ENCODE measurements around the gene CARF. TPM values are rescaled to one million over a fixed set of nuclear protein-coding genes. Genes with fewer than 3 reads are reported as not detected.

Gene CARF
- total and polyA plus RNA-seq, 2 donors (not counting 1 experiment from before 2014, with no cell fraction given) = 11.3 to 27.5 TPM

GRCh38 chr2:203030991-203031390 is 118.9 kb downstream of the CARF start:
- no peak overlapping the region for H2AFZ ChIP-seq (ENCODE audit: insufficient read depth, low read depth, low read length, poor library complexity, severe bottlenecking)
- no peaks in the 10 kb centered on the region for H3K4me1 ChIP-seq (ENCODE audit: control insufficient read depth in 2 of 2, insufficient read depth in 2 of 2, low read length in 2 of 2)
- intact Hi-C loops (cut with micrococcal nuclease) = loop anchor here (10.0 kb wide), 1 partner anchor 46 kb away; no protein-coding TSS in a partner anchor
- TF ChIP-seq EZH2 (IDR thresholded peaks at IDR 0.05; ENCODE audit: borderline replicate concordance, insufficient read depth, low read depth, low read length, poor library complexity, severe bottlenecking) (no peak), CTCF (IDR thresholded peaks at IDR 0.05) (no peak)
- H3K4me3 ChIP-seq (ENCODE audit: control extremely low read depth in 1 of 5, extremely low read depth in 1 of 5, insufficient read depth in 1 of 5, low read depth in 2 of 5, low read length in 4 of 5) = no peak overlapping the region
- H3K27ac ChIP-seq (ENCODE audit: low read length in 2 of 2) = no peak overlapping the region
- WGBS (ENCODE audit: insufficient coverage) = no CpG with 5 or more reads among the region's 5 CpGs
- DNase-seq (no peak), ATAC-seq (ENCODE audit: low read depth) (no peak)
- no peak overlapping the region for H3K4me2 ChIP-seq (replicated peaks; ENCODE audit: low read depth, low read length, poor library complexity, severe bottlenecking)
- no peaks in the 10 kb centered on the region for H3K27me3 ChIP-seq (replicated peaks in 1 of 4; ENCODE audit: control extremely low read depth in 1 of 4, control insufficient read depth in 3 of 4, insufficient read depth in 4 of 4, low read length in 3 of 4)
- no peaks in the 10 kb centered on the region for H3K36me3 ChIP-seq (replicated peaks in 1 of 2; ENCODE audit: control extremely low read depth in 1 of 2, control insufficient read depth in 1 of 2, extremely low read depth in 1 of 2, insufficient read depth in 2 of 2, low read length in 1 of 2)
- CTCF ChIA-PET = no interaction called here
- no peak overlapping the region for H3K4me3 Mint-ChIP-seq
- H3K4me1 Mint-ChIP-seq = no peaks in the 10 kb centered on the region
- H3K9ac ChIP-seq (ENCODE audit: low read length) = no peak overlapping the region
- H3K27ac Mint-ChIP-seq = no peak overlapping the region
- H4K20me1 ChIP-seq (ENCODE audit: control insufficient read depth, insufficient read depth, low read length, poor library complexity, severe bottlenecking) = no peaks in the 10 kb centered on the region
- H3K9me3 ChIP-seq (ENCODE audit: control extremely low read depth in 1 of 3, control insufficient read depth in 2 of 3, insufficient read depth in 1 of 3, low read length in 2 of 3) = no peaks in the 10 kb centered on the region
- H3K27me3 Mint-ChIP-seq = no peaks in the 10 kb centered on the region
- no peaks in the 10 kb centered on the region for H3K79me2 ChIP-seq (ENCODE audit: control insufficient read depth, insufficient read depth, low read length)
- POLR2A ChIA-PET = no interaction called here
- no peaks in the 10 kb centered on the region for H3K9me3 Mint-ChIP-seq (ENCODE audit: insufficient read depth)

DNA sequence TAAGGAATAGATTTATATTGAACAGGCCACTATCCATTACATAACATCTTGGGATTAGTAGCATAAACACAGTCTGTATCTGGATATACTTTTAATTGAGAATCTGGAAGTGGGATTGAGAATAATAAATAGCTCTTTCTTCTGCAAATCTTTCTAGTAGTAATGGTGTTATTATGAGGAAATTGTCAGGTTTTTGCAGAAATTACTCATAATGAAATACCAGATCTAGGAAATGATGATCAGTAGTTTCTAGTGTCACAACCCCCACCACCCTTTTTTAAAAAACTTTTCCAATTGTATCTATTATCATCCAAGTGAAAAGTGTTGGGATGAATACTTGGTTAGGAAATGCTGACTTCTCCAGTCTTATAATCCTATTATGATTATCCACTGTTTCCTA is 121.3 kb downstream of the CARF start:
- POLR2A ChIA-PET = no interaction called here
- intact Hi-C loops (cut with micrococcal nuclease) = loop anchor here (10.0 kb wide), 1 partner anchor 49 kb away; no protein-coding TSS in a partner anchor
- H3K36me3 ChIP-seq (replicated peaks in 1 of 2; ENCODE audit: control extremely low read depth in 1 of 2, control insufficient read depth in 1 of 2, extremely low read depth in 1 of 2, insufficient read depth in 2 of 2, low read length in 1 of 2) = no peaks in the 10 kb centered on the region
- H3K27ac ChIP-seq (ENCODE audit: low read length in 2 of 2) = no peak overlapping the region
- no peak overlapping the region for H2AFZ ChIP-seq (ENCODE audit: insufficient read depth, low read depth, low read length, poor library complexity, severe bottlenecking)
- no peaks in the 10 kb centered on the region for H3K27me3 ChIP-seq (replicated peaks in 1 of 4; ENCODE audit: control extremely low read depth in 1 of 4, control insufficient read depth in 3 of 4, insufficient read depth in 4 of 4, low read length in 3 of 4)
- Mint-ChIP-seq H3K4me1 (no peaks in the 10 kb centered on the region), H3K27ac (no peak overlapping the region), H3K4me3 (no peak overlapping the region), H3K9me3 (ENCODE audit: insufficient read depth) (no peaks in the 10 kb centered on the region), H3K27me3 (no peaks in the 10 kb centered on the region)
- ATAC-seq (ENCODE audit: low read depth) = no peak
- CTCF ChIA-PET = no interaction called here
- no peaks in the 10 kb centered on the region for H3K9me3 ChIP-seq (ENCODE audit: control extremely low read depth in 1 of 3, control insufficient read depth in 2 of 3, insufficient read depth in 1 of 3, low read length in 2 of 3)
- H4K20me1 ChIP-seq (ENCODE audit: control insufficient read depth, insufficient read depth, low read length, poor library complexity, severe bottlenecking) = no peaks in the 10 kb centered on the region
- no peaks in the 10 kb centered on the region for H3K4me1 ChIP-seq (ENCODE audit: control insufficient read depth in 2 of 2, insufficient read depth in 2 of 2, low read length in 2 of 2)
- no peak overlapping the region for H3K4me3 ChIP-seq (ENCODE audit: control extremely low read depth in 1 of 5, extremely low read depth in 1 of 5, insufficient read depth in 1 of 5, low read depth in 2 of 5, low read length in 4 of 5)
- H3K4me2 ChIP-seq (replicated peaks; ENCODE audit: low read depth, low read length, poor library complexity, severe bottlenecking) = no peak overlapping the region
- no peaks in the 10 kb centered on the region for H3K79me2 ChIP-seq (ENCODE audit: control insufficient read depth, insufficient read depth, low read length)
- no peak overlapping the region for H3K9ac ChIP-seq (ENCODE audit: low read length)
- no peak for DNase-seq
- TF ChIP-seq EZH2 (IDR thresholded peaks at IDR 0.05; ENCODE audit: borderline replicate concordance, insufficient read depth, low read depth, low read length, poor library complexity, severe bottlenecking) = no peak
